SU-DHL-6 (cell line): ENCODE measurements around the gene RPL36AL.

Source experiments
- H2AFZ ChIP-seq: fragments of 200-600 bp; sonication (generic); 2 replicates; pipeline ENCODE4 v1.6.1; 2014; ENCODE audit warnings: low read depth, mild to moderate bottlenecking, moderate library complexity, mixed read lengths, antibody characterized with exemption, low read length; ENCODE audit not compliant: severe bottlenecking
- H3F3A ChIP-seq: fragments of 200-600 bp; shearing (Covaris generic); 2 replicates; pipeline ENCODE4 v1.6.0; 2016; ENCODE audit warnings: antibody characterized with exemption, mild to moderate bottlenecking; ENCODE audit not compliant: insufficient read depth
- H3K27ac ChIP-seq: fragments of 200-600 bp; sonication (generic); 2 replicates; pipeline ENCODE4 v1.5.1; 2016; ENCODE audit warnings: low read depth, mild to moderate bottlenecking, low read length, moderate library complexity, mixed read lengths
- H3K27me3 ChIP-seq: fragments of 200-600 bp; sonication (generic), shearing (Covaris generic); 2 replicates; pipeline ENCODE4 v1.6.0; 2014; ENCODE audit warnings: mild to moderate bottlenecking, low read length
- H3K36me3 ChIP-seq: fragments of 200-600 bp; sonication (generic); 2 replicates; pipeline ENCODE4 v1.6.1; 2014; ENCODE audit warnings: mild to moderate bottlenecking, low read length, mixed read lengths
- H3K4me2 ChIP-seq: fragments of 300-600, 200-600 bp; shearing (Covaris generic), sonication (generic); 2 replicates; pipeline ENCODE4 v1.6.0; 2014; ENCODE audit warnings: low read length, low read depth, mild to moderate bottlenecking; ENCODE audit not compliant: poor library complexity, severe bottlenecking
- H3K4me3 ChIP-seq: fragments of 200-600 bp; sonication (generic); 2 replicates; pipeline ENCODE4 v1.5.1; 2014; ENCODE audit warnings: antibody characterized with exemption, low read length, mild to moderate bottlenecking, mixed read lengths; ENCODE audit not compliant: insufficient read depth, poor library complexity, severe bottlenecking
- H3K79me2 ChIP-seq: fragments of 200-600 bp; sonication (generic); 2 replicates; pipeline ENCODE4 v1.6.1; 2014; ENCODE audit warnings: mild to moderate bottlenecking, low read length, moderate library complexity; ENCODE audit not compliant: insufficient read depth
- H3K9ac ChIP-seq: fragments of 200-600 bp; sonication (generic); 2 replicates; pipeline ENCODE4 v1.7.0; 2014; ENCODE audit warnings: mild to moderate bottlenecking, low read length
- H3K9me2 ChIP-seq: fragments of 200-600 bp; sonication (generic); replicated peaks from 2 replicates; pipeline ENCODE4 v1.6.1; 2014; ENCODE audit warnings: low read length; ENCODE audit not compliant: insufficient read depth
- H3K9me3 ChIP-seq: fragments of 200-600 bp; sonication (generic); 2 replicates; pipeline ENCODE4 v1.6.1; 2014; ENCODE audit warnings: low read length, mixed read lengths; ENCODE audit not compliant: insufficient read depth
- H4K20me1 ChIP-seq: fragments of 200-600 bp; sonication (generic); 2 replicates; pipeline ENCODE4 v1.6.1; 2014; ENCODE audit warnings: low read depth, mild to moderate bottlenecking, antibody characterized with exemption, low read length, moderate library complexity, mixed read lengths
- EZH2phosphoT487 ChIP-seq: fragments of 200-600 bp; sonication (generic), shearing (Covaris generic); conservative IDR thresholded peaks from 2 replicates; pipeline ENCODE4 v1.6.1; 2018; ENCODE audit warnings: mild to moderate bottlenecking, antibody characterized with exemption, low read length, moderate library complexity, mixed read lengths
- TF ChIP-seq, protein P1 (sequence below): fragments of 200-600 bp; sonication (generic); IDR thresholded peaks from one replicate; pipeline ENCODE4 v1.5.1; 2017; ENCODE audit warnings: antibody characterized with exemption, mild to moderate bottlenecking, low read length, moderate library complexity; ENCODE audit not compliant: insufficient read depth, poor library complexity, severe bottlenecking

The RPL36AL gene

DNA sequence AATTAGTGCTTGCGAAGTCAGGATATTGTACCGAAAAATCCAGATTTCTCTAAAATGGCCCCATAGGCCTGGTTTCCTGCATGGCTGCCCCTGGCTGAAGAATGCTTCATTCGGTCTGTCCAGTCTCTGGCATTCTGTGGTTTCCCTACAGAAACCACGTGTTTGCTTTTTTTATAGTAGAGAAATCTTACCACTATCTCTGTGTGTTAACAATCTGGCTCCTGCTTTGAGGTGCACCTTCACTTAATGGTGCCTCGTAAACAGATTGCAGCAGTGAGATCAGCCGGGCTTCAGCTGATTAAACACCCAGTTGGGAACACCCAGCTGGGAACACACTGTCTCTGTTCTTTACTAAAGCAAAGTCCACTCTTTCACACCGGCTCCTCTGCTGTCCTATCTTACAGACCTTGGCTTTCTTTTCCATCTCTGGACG lies 21.3 kb upstream of the RPL36AL start:
- Histone ChIP-seq H3K9ac (peak overlapping the region; percentile 12; the same call in 1 of the 2 replicates), H3K27ac (peak overlapping the region; percentile 7; the same call in 1 of the 2 replicates), H4K20me1 (peaks cover 10% of the 10 kb centered on the region), H3K27me3 (no peaks in the 10 kb centered on the region), H3K9me2 (no peaks in the 10 kb centered on the region), H2AFZ (no peak overlapping the region), H3F3A (peaks cover 20% of the 10 kb centered on the region; the same call in 1 of the 2 replicates), H3K9me3 (no peaks in the 10 kb centered on the region), H3K4me2 (peak overlapping the region; percentile 1), H3K36me3 (peaks cover 4% of the 10 kb centered on the region; the same call in 1 of the 2 replicates), H3K4me3 (no peak overlapping the region), H3K79me2 (peaks cover 65% of the 10 kb centered on the region)
- TF ChIP-seq EZH2phosphoT487 = no peak
- TF ChIP-seq, protein P1, sequence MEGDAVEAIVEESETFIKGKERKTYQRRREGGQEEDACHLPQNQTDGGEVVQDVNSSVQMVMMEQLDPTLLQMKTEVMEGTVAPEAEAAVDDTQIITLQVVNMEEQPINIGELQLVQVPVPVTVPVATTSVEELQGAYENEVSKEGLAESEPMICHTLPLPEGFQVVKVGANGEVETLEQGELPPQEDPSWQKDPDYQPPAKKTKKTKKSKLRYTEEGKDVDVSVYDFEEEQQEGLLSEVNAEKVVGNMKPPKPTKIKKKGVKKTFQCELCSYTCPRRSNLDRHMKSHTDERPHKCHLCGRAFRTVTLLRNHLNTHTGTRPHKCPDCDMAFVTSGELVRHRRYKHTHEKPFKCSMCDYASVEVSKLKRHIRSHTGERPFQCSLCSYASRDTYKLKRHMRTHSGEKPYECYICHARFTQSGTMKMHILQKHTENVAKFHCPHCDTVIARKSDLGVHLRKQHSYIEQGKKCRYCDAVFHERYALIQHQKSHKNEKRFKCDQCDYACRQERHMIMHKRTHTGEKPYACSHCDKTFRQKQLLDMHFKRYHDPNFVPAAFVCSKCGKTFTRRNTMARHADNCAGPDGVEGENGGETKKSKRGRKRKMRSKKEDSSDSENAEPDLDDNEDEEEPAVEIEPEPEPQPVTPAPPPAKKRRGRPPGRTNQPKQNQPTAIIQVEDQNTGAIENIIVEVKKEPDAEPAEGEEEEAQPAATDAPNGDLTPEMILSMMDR = no peak

GRCh38 chr14:49640540-49641417 lies 20.4 kb upstream of the RPL36AL start:
- no peak overlapping the region for H3K4me2 ChIP-seq
- H3K4me3 ChIP-seq = no peak overlapping the region
- H3F3A ChIP-seq = peaks cover 20% of the 10 kb centered on the region; the same call in 1 of the 2 replicates
- H3K79me2 ChIP-seq = peaks cover 74% of the 10 kb centered on the region
- H2AFZ ChIP-seq = no peak overlapping the region
- H4K20me1 ChIP-seq = peaks cover 11% of the 10 kb centered on the region
- no peak overlapping the region for H3K9ac ChIP-seq
- no peaks in the 10 kb centered on the region for H3K9me3 ChIP-seq
- H3K27ac ChIP-seq = peak overlapping the region; percentile 7; the same call in 1 of the 2 replicates
- no peaks in the 10 kb centered on the region for H3K9me2 ChIP-seq
- peaks cover 4% of the 10 kb centered on the region; the same call in 1 of the 2 replicates for H3K36me3 ChIP-seq
- TF ChIP-seq, protein P1 = no peak
- no peaks in the 10 kb centered on the region for H3K27me3 ChIP-seq

DNA sequence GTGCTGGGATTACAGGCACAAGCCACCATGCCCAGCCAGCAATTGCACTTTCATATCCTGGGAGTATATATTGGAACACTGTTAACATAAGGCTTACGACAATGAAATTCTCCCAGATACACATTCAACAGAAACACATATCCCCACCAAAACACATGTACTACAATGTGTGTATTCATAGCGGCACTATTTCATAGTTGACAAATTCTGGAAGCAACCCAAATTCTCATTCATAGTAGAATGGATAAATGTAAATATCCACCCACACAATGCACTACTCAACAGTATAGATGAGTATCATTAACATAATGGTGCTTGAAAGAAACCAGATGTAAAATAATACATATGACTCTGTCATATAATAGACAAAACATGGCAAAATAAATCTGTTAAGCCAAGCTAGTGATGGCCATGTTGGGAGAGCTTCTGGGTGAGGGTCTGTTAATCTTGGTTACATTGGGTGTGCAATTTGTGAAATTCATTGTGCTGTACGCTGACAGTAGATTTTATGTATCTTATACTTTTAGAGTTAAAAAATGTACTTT lies 17.2 kb upstream of the RPL36AL start:
- no peak overlapping the region for H2AFZ ChIP-seq
- peaks cover 88% of the 10 kb centered on the region for H3K79me2 ChIP-seq
- TF ChIP-seq, protein P1 = no peak
- TF ChIP-seq EZH2phosphoT487 = no peak
- peaks cover 5% of the 10 kb centered on the region; the same call in 1 of the 2 replicates for H4K20me1 ChIP-seq
- H3K4me2 ChIP-seq = no peak overlapping the region
- H3K36me3 ChIP-seq = no peaks in the 10 kb centered on the region; the same call in 1 of the 2 replicates
- no peak overlapping the region for H3K4me3 ChIP-seq
- H3F3A ChIP-seq = peaks cover 8% of the 10 kb centered on the region; the same call in 1 of the 2 replicates
- no peak overlapping the region for H3K9ac ChIP-seq
- H3K27me3 ChIP-seq = no peaks in the 10 kb centered on the region
- H3K9me2 ChIP-seq = no peaks in the 10 kb centered on the region
- no peak overlapping the region for H3K27ac ChIP-seq
- no peaks in the 10 kb centered on the region for H3K9me3 ChIP-seq
